Measurements from ENCODE around the gene TRIM28.
"Not testable (repeated sequence)": the region's sequence is repeated elsewhere in the genome, so short reads cannot be mapped to it uniquely, and the experiment has no call there.

Gene TRIM28

GRCh38 chr19:58561373-58562121, 17.7 kb downstream of the TRIM28 start:
- FAIRE-seq: no peak

GRCh38 chr19:58562122-58563033, 18.5 kb downstream of the TRIM28 start:
- no peak for FAIRE-seq

- FAIRE-seq: no peak
These were observed 19.2 kb downstream of the TRIM28 start for GRCh38 chr19:58563034-58563573.

- FAIRE-seq: no peak
These were observed 20.0 kb downstream of the TRIM28 start for GRCh38 chr19:58563823-58564222.

GRCh38 chr19:58566989-58567388, 23.1 kb downstream of the TRIM28 start:
- no peak for FAIRE-seq

- FAIRE-seq: no peak
These were observed 24.7 kb downstream of the TRIM28 start for GRCh38 chr19:58568453-58569130.

- no peak for FAIRE-seq
These were observed 25.5 kb downstream of the TRIM28 start for GRCh38 chr19:58569191-58569942.

- no peak for FAIRE-seq
These were observed 26.2 kb downstream of the TRIM28 start for GRCh38 chr19:58569943-58570670.

GRCh38 chr19:58570770-58571574, 27.1 kb downstream of the TRIM28 start:
- FAIRE-seq: no peak

GRCh38 chr19:58571575-58571947, 27.7 kb downstream of the TRIM28 start:
- FAIRE-seq: no peak

GRCh38 chr19:58572026-58572817, 28.4 kb downstream of the TRIM28 start:
- no peak for FAIRE-seq

- peak; percentile 98 for FAIRE-seq
These were observed 29.2 kb downstream of the TRIM28 start, which contains the start of gene MZF1 for GRCh38 chr19:58572818-58573657. MZF1 (minus strand) TSS chr19:58573335; CDS start chr19:58571389, 1,946 bp downstream.

- FAIRE-seq: no peak
These were observed 29.8 kb downstream of the TRIM28 start for GRCh38 chr19:58573658-58574164.

GRCh38 chr19:58575183-58576041, 31.5 kb downstream of the TRIM28 start:
- FAIRE-seq: peak; percentile 72

GRCh38 chr19:58577581-58577980, 33.7 kb downstream of the TRIM28 start:
- FAIRE-seq: not testable (repeated sequence)

- FAIRE-seq: no peak
These were observed 34.4 kb downstream of the TRIM28 start for GRCh38 chr19:58578012-58578925.
